ENCODE results near the gene RAB3D.

- TF ChIP-seq CTCF (IDR thresholded peaks at IDR 0.05) (no peak), POLR2A (IDR thresholded peaks at IDR 0.05) (no peak)
Observed at GRCh38 chr19:11364935-11365334, 25.5 kb upstream of the RAB3D start.

All from body of pancreas (tissue), 4 donors.